ENCODE results near the gene SLC25A52.

GRCh38 chr18:31723639-31723989, 37.1 kb downstream of the SLC25A52 start:
- TF ChIP-seq POLR2AphosphoS5 (IDR thresholded peaks at IDR 0.05; ENCODE audit: low read depth, low read length) (no peak), TCF12 (IDR thresholded peaks at IDR 0.05) (no peak), CTCF (IDR thresholded peaks at IDR 0.05) (no peak), RCOR1 (IDR thresholded peaks at IDR 0.05; ENCODE audit: low read length) (no peak), SMC3 (IDR thresholded peaks at IDR 0.05; ENCODE audit: low read depth, low read length) (no peak), JUND (IDR thresholded peaks at IDR 0.05) (no peak)

All from SK-N-SH (cell line).